NOMO-1 treated with DMSO at 0.1 percent for 48 hours (cell line): ENCODE measurements around the gene PYGO2.
A peak's percentile ranks its signal among the peaks of the same experiment; 100 is the strongest.
"Not testable (repeated sequence)": the region's sequence is repeated elsewhere in the genome, so short reads cannot be mapped to it uniquely, and the experiment has no call there.

Source experiments
- DNase-seq: peaks from one replicate; lab custom pipeline; 2025; ENCODE audit not compliant: unreplicated experiment; lab: John Stamatoyannopoulos, UW

PYGO2 gene

GRCh38 chr1:154982897-154983648 is 21.5 kb upstream of the PYGO2 start, which contains the start of gene FLAD1:
Gene FLAD1, plus strand, starts transcription at chr1:154983344. Its CDS starts 351 bp downstream, at chr1:154983695.
- DNase-seq, result peak; percentile 100

- DNase-seq, result no peak
Observed at GRCh38 chr1:154982341-154982740, 20.8 kb upstream of the PYGO2 start.

GRCh38 chr1:154978360-154978759 is 16.8 kb upstream of the PYGO2 start:
- DNase-seq, result no peak

GRCh38 chr1:154977762-154978161 is 16.2 kb upstream of the PYGO2 start:
- DNase-seq, result not testable (repeated sequence)

GRCh38 chr1:154975409-154976059 is 14.0 kb upstream of the PYGO2 start:
- DNase-seq, result peak; percentile 41

GRCh38 chr1:154974808-154975408 is 13.3 kb upstream of the PYGO2 start:
- DNase-seq, result peak; percentile 97

GRCh38 chr1:154974102-154974807 is 12.7 kb upstream of the PYGO2 start, which contains the start of gene CKS1B:
Gene CKS1B, plus strand, starts transcription at chr1:154974681. Its CDS starts 65 bp downstream, at chr1:154974746.
- peak; percentile 100 for DNase-seq

GRCh38 chr1:154973344-154974101 is 11.9 kb upstream of the PYGO2 start:
- DNase-seq, result peak; percentile 95

- no peak for DNase-seq
Observed at GRCh38 chr1:154972517-154973343, 11.1 kb upstream of the PYGO2 start.

GRCh38 chr1:154972213-154972516 is 10.6 kb upstream of the PYGO2 start:
- no peak for DNase-seq

- DNase-seq, result no peak
Observed at GRCh38 chr1:154971341-154971998, 9.9 kb upstream of the PYGO2 start.

- no peak for DNase-seq
Observed at GRCh38 chr1:154970631-154971340, 9.2 kb upstream of the PYGO2 start, which contains the start of gene SHC1. Gene SHC1, minus strand, starts transcription at chr1:154970747. Its CDS starts 221 bp downstream, at chr1:154970526.

GRCh38 chr1:154969860-154970452 is 8.4 kb upstream of the PYGO2 start:
- no peak for DNase-seq

- DNase-seq, result no peak
Observed at GRCh38 chr1:154969246-154969645, 7.7 kb upstream of the PYGO2 start.

- no peak for DNase-seq
Observed at GRCh38 chr1:154968731-154969130, 7.1 kb upstream of the PYGO2 start.

GRCh38 chr1:154967331-154967950 is 5.9 kb upstream of the PYGO2 start:
- no peak for DNase-seq

- DNase-seq, result no peak
Observed at GRCh38 chr1:154966111-154966510, 4.5 kb upstream of the PYGO2 start.

GRCh38 chr1:154964359-154964758 is 2.8 kb upstream of the PYGO2 start:
- no peak for DNase-seq
